ENCODE data around the gene ZNF2. TPM values are rescaled to one million over a fixed set of nuclear protein-coding genes. Genes with fewer than 3 reads are reported as not detected.

ZNF2 gene
- total RNA-seq, 2 donors from 2014 or later = 0.99 to 2.3 TPM

- 77 to 82% methylated on average over 7 of the region's 7 CpGs for WGBS, 2 donors
- H3K4me3 ChIP-seq = no peak overlapping the region
- intact Hi-C loops (cut with DNase I) = no loop called here
- H3K27ac ChIP-seq = no peak overlapping the region
- peaks cover 3% of the 10 kb centered on the region for H3K4me1 ChIP-seq
- no peaks in the 10 kb centered on the region for H3K36me3 ChIP-seq (replicated peaks in 1 of 2; ENCODE audit: insufficient read depth in 1 of 2, low read depth in 2 of 2)
- ATAC-seq = no peak
- H3K9me3 ChIP-seq = no peaks in the 10 kb centered on the region
- no peak for TF ChIP-seq POLR2A (IDR thresholded peaks at IDR 0.05)
- TF ChIP-seq, protein P1, sequence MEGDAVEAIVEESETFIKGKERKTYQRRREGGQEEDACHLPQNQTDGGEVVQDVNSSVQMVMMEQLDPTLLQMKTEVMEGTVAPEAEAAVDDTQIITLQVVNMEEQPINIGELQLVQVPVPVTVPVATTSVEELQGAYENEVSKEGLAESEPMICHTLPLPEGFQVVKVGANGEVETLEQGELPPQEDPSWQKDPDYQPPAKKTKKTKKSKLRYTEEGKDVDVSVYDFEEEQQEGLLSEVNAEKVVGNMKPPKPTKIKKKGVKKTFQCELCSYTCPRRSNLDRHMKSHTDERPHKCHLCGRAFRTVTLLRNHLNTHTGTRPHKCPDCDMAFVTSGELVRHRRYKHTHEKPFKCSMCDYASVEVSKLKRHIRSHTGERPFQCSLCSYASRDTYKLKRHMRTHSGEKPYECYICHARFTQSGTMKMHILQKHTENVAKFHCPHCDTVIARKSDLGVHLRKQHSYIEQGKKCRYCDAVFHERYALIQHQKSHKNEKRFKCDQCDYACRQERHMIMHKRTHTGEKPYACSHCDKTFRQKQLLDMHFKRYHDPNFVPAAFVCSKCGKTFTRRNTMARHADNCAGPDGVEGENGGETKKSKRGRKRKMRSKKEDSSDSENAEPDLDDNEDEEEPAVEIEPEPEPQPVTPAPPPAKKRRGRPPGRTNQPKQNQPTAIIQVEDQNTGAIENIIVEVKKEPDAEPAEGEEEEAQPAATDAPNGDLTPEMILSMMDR (IDR thresholded peaks at IDR 0.05) = no peak
- no peaks in the 10 kb centered on the region for H3K27me3 ChIP-seq
- DNase-seq = no peak
Observed at GRCh38 chr2:95171902-95172301, 6.3 kb downstream of the ZNF2 start.

GRCh38 chr2:95174031-95174542 is 8.5 kb downstream of the ZNF2 start:
- TF ChIP-seq, protein P1 (IDR thresholded peaks at IDR 0.05) = no peak
- TF ChIP-seq POLR2A (IDR thresholded peaks at IDR 0.05) = no peak
- Histone ChIP-seq H3K9me3 (no peaks in the 10 kb centered on the region), H3K27ac (no peak overlapping the region), H3K36me3 (replicated peaks in 1 of 2; ENCODE audit: insufficient read depth in 1 of 2, low read depth in 2 of 2) (no peaks in the 10 kb centered on the region), H3K4me1 (no peaks in the 10 kb centered on the region), H3K4me3 (no peak overlapping the region), H3K27me3 (no peaks in the 10 kb centered on the region)
- intact Hi-C loops (cut with DNase I) = no loop called here
- WGBS, 2 donors = 77 to 82% methylated on average over 2 of the region's 2 CpGs
- ATAC-seq (no peak), DNase-seq (no peak)

GRCh38 chr2:95179451-95179850 is 13.8 kb downstream of the ZNF2 start:
- 59 to 62% methylated on average over 7 of the region's 7 CpGs for WGBS, 2 donors
- no peaks in the 10 kb centered on the region for H3K27me3 ChIP-seq
- H3K4me3 ChIP-seq = no peak overlapping the region
- H3K9me3 ChIP-seq = no peaks in the 10 kb centered on the region
- no peak for ATAC-seq
- DNase-seq = peak in 1 of 4 donors; percentile 8
- H3K4me1 ChIP-seq = no peaks in the 10 kb centered on the region
- TF ChIP-seq, protein P1 (IDR thresholded peaks at IDR 0.05) = no peak
- no peak for TF ChIP-seq POLR2A (IDR thresholded peaks at IDR 0.05)
- H3K36me3 ChIP-seq (replicated peaks in 1 of 2; ENCODE audit: insufficient read depth in 1 of 2, low read depth in 2 of 2) = peaks cover 8 to 9% of the 10 kb centered on the region in 2 donors
- no peak overlapping the region for H3K27ac ChIP-seq
- intact Hi-C loops (cut with DNase I) = no loop called here

GRCh38 chr2:95181774-95182173 is 16.2 kb downstream of the ZNF2 start:
- Histone ChIP-seq H3K27me3 (no peaks in the 10 kb centered on the region), H3K27ac (no peak overlapping the region), H3K9me3 (no peaks in the 10 kb centered on the region), H3K36me3 (replicated peaks in 1 of 2; ENCODE audit: insufficient read depth in 1 of 2, low read depth in 2 of 2) (peaks cover 8 to 9% of the 10 kb centered on the region in 2 donors), H3K4me1 (no peaks in the 10 kb centered on the region), H3K4me3 (no peak overlapping the region)
- DNase-seq = no peak
- no peak for ATAC-seq
- no peak for TF ChIP-seq POLR2A (IDR thresholded peaks at IDR 0.05)
- TF ChIP-seq, protein P1 (IDR thresholded peaks at IDR 0.05) = no peak
- intact Hi-C loops (cut with DNase I) = no loop called here
- 94% methylated on average over 18 of the region's 18 CpGs for WGBS, 2 donors

- ATAC-seq (no peak), DNase-seq (no peak)
- Histone ChIP-seq H3K36me3 (replicated peaks in 1 of 2; ENCODE audit: insufficient read depth in 1 of 2, low read depth in 2 of 2) (peaks cover 8 to 9% of the 10 kb centered on the region in 2 donors), H3K27me3 (no peaks in the 10 kb centered on the region), H3K4me3 (no peak overlapping the region), H3K27ac (no peak overlapping the region), H3K4me1 (no peaks in the 10 kb centered on the region), H3K9me3 (no peaks in the 10 kb centered on the region)
- TF ChIP-seq, protein P1 (IDR thresholded peaks at IDR 0.05) = no peak
- no peak for TF ChIP-seq POLR2A (IDR thresholded peaks at IDR 0.05)
- WGBS, 2 donors = 96 to 100% methylated on average over 3 of the region's 3 CpGs
- intact Hi-C loops (cut with DNase I) = no loop called here
Observed at GRCh38 chr2:95185197-95185596, 19.6 kb downstream of the ZNF2 start.

Data from body of pancreas (tissue), 4 donors.